ENCODE measurements around the gene CLOCK.

The CLOCK gene

DNA sequence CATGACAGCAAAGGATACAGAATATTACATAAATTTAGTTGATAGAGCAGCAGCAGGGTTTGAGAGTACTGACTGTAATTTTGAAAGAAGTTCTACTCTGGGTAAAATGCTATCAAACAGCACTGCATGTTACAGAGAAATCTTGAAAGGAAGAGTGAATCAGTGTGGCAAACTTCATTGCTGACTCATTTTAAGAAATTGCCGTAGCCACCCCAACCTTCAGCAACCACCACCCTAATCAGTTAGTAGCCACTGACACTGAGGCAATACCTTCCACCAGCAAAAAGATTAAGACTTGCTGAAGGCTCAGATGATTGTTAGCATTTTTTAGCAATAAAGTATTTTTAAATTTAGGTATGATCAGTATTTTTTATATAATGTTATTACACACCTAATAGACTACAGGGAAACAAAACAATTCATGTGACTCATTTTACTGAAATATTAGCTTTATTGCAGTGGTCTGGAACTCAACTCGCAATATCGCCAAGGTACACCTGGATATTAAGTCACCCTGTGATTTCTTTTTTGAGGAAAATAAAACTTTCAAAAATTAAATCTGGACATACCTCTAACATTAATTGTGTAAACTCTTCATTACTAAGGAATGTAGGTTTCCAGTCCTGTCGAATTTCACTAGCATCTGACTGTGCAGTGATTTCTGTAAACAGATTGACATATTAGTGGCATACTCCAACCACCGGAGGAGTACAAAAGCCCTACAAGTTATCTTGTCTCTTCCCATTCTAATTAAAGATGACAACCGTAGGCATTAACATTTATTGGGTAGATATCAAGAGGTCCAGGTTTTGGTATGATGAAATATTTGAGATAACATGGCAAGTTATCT lies 71.1 kb downstream of the CLOCK start:
- DNase-seq: no peak

DNA sequence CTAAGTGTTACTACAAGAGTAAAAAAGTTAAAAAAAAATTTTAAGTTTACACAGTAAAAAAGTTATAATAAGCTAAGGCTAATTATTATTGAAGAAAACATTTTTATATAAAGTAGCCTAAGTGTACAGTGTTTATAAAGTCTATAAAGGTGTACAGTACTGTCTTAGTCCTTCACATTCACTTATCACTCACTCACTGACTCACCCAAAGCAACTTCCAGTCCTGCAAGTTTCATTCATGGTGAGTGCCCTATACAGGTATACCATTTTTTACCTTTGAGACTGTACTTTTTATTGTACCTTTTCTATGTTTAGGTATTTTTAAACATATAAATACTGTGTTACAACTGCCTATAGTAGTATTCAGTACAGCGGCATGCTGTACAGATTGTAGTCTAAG lies 76.7 kb downstream of the CLOCK start:
- no peak for DNase-seq

DNA sequence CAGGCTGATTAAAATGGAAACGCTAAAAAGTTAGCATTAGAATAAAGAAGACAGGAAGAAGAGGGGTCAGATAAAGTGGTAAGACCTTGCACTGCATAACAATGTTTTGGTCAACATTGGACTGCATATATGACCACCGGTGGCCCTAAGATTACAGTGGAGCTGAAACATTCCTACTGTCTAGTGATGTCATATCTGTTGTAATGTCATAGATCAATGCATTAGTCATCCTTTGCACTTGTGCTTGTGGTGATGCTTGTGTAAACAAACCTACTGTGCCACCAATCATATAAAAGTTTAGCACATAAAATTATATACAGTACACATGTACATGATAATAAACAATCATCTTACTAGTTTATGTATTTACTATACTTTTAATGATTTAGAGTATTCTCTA lies 78.0 kb downstream of the CLOCK start:
- DNase-seq: no peak

DNA sequence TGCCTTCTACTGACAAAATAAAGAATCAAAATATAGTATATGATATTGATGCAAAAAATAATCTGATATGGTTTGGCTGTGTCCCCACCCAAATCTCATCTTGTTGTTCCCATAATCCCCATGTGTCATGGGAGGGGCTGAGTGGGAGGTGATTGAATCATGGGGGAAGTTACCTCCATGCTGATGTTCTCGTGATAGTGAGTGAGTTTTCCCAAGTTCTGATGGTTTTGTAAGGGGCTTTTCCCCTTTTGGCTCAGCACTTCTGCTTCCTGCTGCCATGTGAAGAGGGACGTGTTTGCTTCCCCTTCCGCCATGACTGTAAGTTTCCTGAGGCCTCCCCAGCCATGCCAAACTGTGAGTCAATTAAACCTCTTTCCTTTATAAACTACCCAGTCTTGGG lies 80.7 kb downstream of the CLOCK start:
- no peak for DNase-seq

DNA sequence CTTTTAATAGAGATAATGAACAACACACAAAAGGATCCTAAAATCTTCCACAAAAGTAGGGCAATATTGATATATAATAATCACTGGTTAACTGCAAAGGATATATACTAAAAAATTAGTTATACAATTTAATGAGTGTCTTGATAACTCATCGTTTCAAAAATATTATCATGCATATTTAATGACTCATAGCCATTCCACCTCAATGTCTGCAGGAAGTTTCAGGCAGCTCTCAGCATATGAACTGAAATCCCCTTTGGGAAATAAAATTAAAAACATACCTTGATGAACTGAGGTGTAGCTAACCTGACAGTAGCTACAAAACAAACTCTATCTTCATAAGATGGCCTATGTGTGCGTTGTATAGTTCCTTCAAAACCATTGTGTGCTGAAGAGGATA lies 88.1 kb downstream of the CLOCK start:
- DNase-seq: no peak

DNA sequence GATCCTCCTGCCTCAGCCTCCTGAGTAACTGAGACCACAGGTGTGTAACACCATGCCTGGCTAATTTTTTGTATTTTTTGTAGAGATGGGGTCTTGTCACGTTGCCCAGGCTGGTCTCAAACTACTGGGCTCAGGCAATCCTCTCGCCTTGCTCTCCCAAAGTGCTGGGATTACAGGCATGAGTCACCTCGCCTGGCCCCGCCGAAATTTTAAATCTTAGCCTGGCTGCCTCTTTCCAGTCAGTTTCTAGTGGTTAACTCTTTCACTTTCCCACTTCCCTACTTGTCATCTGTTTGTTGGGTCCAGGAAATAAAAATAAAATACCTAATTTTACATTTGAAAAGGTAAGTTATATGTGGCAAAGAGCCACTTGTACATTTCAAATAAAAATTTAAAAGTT lies 88.5 kb downstream of the CLOCK start:
- DNase-seq: no peak

DNA sequence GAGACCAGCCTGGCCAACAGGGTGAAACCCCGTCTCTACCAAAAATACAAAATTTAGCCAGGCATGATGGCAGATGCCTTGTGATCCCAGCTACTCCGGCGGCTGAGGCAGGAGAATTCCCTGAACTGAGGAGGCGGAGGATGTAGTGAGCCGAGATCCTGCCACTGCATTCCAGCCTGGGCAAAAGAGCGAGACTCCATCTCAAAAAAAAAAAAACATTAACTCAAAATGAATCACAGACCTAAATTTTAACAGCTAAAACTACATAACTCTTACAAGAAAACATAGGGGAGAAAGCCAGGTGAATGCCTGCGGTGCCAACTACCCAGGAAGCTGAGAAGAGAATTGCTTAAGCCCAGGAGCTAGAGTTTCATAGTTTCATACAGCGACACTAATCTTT lies 96.1 kb downstream of the CLOCK start:
- no peak for DNase-seq

DNA sequence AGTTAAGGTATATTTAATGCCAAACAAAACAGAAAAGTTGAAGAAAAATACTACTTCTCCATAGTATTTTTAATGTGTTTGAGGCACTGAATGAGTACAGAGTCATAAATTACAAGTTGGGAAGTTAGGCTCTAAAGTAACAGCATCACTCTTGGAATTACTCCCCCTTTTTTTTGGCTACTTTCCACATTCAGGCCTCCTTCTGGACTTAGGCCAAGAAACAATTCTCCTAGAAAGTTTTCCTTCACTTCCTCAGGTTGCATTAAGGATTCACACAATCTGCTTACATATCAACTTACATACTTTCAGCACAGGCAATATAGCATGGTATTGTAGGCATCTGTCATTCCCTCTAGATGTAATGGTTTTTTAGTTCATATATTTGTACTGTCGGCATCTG lies 98.9 kb downstream of the CLOCK start:
- no peak for DNase-seq

DNA sequence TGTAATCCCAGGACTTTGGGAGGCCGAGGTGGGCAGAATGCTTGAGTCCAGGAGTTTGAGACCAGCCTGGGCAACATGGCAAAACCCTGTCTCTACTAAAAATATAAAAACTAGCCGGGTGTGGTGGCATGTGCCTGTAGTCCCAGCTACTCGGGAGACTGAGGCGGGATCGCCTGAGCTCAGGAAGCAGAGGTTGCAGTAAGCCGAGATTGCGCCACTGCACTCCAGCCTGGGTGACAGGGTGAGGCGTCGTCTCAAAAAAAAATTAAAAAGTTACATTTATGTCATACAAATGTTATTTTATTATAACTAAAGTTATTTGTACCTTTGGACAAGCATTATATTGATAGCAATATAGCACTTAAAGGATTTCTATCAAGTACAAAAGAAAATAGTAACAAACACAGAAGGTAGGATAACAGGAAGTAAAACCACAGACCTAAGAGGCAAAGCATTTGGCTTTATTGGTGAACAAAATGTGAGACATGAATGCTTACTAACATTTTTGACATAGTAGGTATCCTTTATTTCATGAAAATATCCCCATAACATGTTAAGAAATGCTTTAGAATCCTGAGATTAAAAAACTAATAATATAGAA lies 99.5 kb downstream of the CLOCK start:
- no peak for DNase-seq

DNA sequence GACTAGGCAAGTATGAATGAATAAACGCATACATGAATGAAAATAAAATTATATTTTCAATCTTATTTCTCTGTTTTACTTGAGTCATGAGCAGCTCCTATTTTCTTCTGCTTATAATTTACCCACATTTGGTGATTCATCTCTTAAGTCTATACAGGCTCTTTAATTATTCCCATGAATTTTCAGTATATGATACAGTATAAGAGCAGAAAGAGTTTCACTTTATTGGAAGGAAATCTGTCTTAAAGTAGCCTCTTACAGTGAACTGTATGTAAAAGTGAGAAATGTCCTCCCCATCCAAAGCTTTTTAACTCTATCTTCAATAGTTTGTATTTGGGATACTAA lies 100.2 kb downstream of the CLOCK start:
- DNase-seq: no peak

DNA sequence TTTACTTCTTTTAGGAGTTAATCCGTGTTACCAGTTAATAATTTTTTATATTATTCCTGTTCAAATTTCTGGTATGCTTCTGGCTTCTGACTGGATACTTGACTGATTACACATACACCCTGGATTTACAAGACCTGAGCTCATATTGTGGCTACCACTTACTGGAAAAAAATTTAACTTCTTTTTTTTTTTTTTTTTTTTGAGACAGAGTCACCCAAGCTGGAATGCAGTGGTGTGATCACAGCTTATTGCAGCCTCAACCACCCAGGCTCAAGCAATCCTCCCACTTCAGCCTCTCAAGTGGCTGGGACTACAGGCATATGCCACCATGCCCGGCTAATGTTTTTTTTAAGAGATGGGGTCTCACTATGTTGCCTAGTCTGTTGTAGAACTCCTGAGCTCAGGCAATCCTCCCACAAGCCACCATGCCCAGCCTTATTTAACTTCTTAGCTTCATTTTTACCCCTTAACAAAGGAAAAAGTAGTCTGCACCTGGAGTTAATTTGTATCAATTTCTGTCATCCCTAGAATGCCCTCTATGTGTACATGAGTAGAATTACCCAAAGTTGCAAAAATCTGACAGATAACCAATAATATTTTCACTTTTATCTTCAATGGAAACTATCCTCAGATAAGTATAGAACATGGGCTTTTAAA lies 100.7 kb downstream of the CLOCK start:
- no peak for DNase-seq

DNA sequence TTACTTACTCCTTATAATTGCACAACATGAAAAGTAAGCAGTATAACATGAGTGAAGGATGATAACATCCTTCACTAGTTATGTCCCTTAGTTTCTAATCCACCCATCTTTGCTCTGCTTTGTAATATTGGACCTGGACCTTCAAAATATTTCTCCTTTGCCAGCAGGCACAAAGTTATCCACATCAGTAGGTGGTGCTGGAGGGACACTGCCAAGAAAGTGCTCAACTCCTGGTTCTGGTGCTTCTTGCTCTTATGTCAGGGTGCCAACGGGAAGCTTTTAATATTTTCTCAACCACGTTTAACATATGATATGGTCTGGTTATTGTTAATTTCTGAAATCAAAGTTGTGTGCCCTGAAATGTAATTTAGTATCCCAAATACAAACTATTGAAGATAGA lies 101.9 kb downstream of the CLOCK start:
- no peak for DNase-seq

DNA sequence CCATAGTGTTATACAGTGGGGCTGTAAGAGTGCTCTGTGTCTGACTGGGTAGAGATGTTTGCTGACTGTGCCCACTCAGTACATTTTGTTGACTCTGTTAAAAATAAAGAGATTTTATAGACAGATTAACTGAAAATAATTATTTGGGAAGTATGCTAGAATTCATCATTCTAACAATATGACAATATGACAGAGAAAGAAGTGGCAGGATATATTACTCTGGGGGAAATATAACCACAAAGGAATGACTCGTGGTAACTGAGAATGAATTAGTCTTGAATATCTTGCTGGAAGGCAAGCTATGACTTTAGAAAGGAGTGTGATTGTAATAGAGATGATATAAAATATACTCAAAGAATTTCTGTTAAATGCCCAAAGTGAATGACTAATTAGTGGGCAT lies 104.2 kb downstream of the CLOCK start:
- DNase-seq: no peak

DNA sequence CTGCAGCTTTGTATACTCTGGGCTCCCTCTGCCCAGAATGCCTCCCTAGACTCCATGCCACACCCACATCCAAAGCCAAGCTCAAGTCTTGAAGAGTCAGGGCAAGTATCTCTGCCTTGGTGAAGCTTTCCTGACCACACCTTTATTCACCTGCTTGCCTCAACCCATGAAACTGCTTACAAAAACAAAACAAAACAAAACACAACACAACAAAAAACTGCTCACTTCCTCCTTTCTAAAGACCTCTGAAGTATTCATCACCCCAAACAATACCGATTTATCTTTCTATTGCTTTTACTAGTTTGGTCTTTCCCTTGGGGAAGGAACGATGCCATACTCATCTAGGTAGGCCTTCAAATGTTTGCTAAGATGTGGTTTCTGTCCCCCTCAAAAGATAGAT lies 105.9 kb downstream of the CLOCK start:
- no peak for DNase-seq

DNA sequence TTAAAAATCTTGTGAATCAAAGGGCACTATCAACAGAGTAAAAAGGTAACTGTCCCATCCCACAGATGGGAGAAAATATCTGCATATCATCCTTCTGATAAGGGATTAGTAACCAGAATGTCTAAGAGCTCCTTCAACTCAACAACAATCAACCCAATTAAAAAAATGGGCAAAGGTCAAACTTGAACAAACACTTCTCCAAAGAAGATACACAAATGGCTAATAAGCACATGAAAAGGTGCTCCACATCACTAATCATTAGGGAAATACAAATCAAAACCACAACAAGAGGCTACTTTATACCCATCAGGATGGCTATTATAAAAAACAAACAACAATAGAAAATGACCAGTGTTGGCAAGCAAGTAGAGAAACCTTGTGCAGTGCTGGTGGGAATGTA lies 107.7 kb downstream of the CLOCK start:
- no peak for DNase-seq

DNA sequence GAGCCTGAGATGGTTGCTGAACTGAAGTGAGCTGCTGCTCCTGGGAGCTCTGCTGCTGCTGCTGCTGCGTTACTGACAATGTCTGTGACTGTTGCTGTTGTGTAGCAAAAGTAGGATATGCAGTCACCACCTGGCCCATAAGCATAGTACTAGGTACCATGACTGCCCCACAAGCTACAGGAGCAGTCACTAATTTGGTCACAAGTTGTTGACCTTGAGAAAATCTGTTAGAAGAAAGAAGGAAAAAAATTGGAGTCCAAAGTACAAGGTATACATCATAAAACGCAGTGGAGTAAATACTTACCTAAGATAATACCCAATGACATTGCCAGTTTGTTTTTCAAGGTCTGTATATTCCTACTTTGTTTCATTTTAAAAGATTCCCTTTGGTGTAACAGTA lies 108.4 kb downstream of the CLOCK start:
- no peak for DNase-seq

DNA sequence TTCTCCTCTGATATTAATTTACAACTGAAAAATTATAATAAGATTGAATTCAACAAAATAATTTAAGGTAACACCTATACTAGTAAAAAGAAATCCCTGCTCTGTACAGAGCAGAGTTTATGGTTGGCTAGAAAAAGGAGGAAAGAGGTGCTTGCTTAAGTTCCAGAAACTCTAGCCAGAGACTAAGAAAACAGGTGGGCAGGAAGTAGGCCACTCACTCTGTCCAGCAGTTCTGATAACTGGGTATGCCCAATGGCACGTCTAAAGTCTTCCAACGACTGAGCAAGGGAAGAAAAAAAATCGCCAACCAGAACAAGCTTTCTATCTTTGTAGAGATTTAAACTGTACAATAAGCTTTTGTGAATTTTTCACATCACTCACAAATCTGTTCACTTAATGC lies 108.9 kb downstream of the CLOCK start:
- no peak for DNase-seq

DNA sequence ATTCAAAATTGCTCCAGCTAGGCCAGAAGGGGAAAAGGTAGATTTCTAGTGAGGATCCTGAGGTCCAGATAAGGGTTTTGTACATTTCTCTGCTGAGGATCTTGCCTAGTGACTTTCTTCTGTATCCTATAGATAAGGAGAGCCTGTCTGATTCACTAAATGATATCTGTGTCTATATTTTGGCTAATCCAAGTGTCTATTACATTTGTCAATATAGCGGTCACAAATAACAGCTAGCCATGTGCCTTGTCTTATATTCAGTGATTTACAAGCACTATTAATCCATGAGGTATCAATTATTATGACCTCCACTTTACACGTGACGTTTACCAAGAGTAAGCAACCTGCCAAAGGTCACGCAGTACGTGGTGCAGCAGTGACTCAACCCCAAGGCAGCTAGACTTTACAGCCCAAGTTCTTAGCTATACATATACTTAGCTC lies 109.3 kb downstream of the CLOCK start:
- DNase-seq: no peak

DNA sequence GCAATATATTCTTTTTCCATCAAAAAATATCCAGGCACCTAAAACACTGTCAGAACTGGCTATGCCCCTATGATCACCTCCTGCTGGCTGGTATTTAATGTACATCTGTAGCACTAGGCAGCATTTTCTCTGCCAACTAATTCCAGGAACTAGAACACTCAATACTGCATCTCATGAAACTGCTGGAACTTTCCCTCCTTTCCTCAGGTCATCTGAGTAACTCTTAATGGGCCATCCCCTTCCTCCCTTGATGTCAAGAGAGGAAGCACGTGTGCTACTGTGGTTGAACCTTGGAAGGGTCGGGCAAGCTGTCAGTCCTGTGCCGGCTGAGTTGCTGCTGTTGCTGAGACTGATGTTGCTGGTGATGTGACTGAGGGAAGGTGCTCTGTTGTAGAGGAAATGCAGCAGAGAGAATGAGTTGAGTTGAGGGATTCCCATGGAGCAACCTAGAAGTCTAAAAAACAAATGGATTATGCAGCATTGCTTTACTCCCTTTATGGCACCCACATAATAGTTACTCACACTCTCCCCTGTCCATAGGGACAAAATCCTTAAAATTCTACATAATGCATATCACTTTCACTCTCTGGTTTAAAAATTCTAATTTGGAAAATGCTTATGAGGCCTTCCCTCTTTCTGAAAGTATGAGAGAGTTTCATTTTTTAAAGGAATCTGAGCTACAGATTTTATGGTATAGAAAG lies 111.4 kb downstream of the CLOCK start:
- DNase-seq: no peak

DNA sequence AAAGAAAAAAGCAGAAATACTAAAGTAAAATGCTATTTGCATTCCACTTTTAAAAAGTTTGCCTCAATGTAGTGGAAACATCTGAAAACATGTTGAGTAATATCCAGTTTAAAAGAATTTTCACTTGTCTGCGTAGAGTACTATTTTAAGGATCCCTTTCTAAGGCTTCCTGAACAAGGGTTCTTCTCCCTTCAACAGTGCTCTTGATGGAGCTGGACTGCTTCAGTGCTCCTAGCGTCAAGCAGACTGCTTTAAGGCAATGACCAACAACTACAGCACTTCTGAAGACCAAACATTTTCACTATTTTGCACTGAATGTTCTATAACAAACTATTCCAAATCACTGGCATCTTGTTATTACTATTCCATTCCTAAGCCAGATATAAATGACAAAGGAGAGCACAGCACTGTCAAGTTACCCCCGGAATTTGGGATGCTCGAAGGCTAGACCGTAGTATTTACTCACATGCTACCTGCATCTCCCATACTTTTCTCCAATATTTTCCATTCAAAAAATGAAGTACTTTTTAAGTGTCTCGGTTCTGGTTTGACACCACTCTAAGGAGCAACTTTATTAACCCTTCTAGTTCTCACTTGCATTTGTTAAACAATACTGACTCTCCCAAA lies 114.9 kb downstream of the CLOCK start:
- no peak for DNase-seq

DNA sequence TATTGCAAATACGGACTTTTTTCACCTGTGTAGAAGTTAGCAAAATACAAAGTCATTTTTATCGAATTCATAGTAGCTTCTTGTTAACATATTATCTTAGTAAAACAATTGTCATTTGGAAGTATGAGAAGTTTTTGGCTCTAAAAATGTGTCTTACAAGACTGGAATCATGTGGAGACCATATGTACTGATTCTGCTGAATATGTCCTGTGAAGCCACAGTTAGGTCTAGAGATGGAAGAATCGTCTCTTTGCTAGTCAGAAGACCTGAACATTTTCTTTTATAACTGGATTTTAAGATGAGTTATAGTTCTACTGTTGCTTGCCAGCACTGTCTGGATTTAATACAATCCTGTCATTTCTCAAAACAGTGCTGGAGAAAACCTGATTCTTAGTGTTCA lies 121.9 kb downstream of the CLOCK start:
- DNase-seq: no peak

DNA sequence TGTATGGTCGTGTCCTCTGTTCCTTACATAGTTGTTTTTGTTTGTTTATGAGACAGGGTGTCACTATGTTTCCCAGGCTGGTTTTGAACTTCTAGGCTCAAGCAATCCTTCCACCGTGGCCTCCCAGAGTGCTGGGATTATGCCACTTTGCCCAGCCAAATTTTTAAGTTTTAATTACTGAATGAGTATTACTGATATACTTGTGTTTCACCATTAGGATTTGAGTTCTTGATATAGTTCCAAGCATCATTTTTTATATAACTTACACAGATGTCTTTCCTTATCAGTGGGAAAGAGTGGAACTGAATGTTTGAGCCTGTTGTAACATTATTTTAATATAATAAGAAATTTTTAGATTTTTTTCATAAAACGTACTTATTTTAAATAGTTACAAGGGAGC lies 130.5 kb downstream of the CLOCK start:
- DNase-seq: no peak

DNA sequence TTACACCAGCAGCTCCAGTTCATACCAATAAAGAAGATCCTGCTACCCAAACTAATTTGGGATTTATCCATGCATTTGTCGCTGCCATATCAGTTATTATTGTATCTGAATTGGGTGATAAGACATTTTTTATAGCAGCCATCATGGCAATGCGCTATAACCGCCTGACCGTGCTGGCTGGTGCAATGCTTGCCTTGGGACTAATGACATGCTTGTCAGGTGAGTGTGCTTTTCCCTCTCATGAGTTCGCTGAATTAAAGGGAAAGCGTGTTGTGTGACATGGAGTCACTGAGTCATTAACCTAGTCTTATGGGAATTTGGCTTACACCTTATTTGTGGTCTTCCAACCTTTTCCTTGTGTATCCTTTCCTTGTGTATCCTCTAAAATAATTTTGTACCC lies 135.1 kb downstream of the CLOCK start:
- no peak for DNase-seq

Data from KG1 (cell line).